ENCODE results near the gene DNAAF5.
A peak's percentile ranks its signal among the peaks of the same experiment; 100 is the strongest.

The DNAAF5 gene

GRCh38 chr7:728602-729001 is 2.1 kb downstream of the DNAAF5 start:
- TF ChIP-seq YY1 (IDR thresholded peaks at IDR 0.05; ENCODE audit: low read depth) (no peak), TEAD4 (IDR thresholded peaks at IDR 0.05) (no peak), EGR1 (IDR thresholded peaks at IDR 0.05) (no peak), CEBPB (IDR thresholded peaks at IDR 0.05) (no peak), CREB1 (IDR thresholded peaks at IDR 0.05; ENCODE audit: low read depth) (no peak), TCF12 (IDR thresholded peaks at IDR 0.05; ENCODE audit: low read depth) (no peak), REST (IDR thresholded peaks at IDR 0.05; ENCODE audit: low read depth) (no peak), FOXM1 (IDR thresholded peaks at IDR 0.05; ENCODE audit: borderline replicate concordance, low read depth) (no peak), ZBTB7A (IDR thresholded peaks at IDR 0.05; ENCODE audit: low read depth) (no peak), EP300 (IDR thresholded peaks at IDR 0.05; ENCODE audit: borderline replicate concordance) (no peak), TAF1 (IDR thresholded peaks at IDR 0.05; ENCODE audit: low read depth) (no peak), USF1 (IDR thresholded peaks at IDR 0.05) (no peak)

GRCh38 chr7:729140-730000 is 2.9 kb downstream of the DNAAF5 start:
- TF ChIP-seq TCF12 (IDR thresholded peaks at IDR 0.05; ENCODE audit: low read depth) (no peak), CEBPB (IDR thresholded peaks at IDR 0.05) (no peak), EP300 (IDR thresholded peaks at IDR 0.05; ENCODE audit: borderline replicate concordance) (no peak), MAX (IDR thresholded peaks at IDR 0.05) (no peak), EGR1 (IDR thresholded peaks at IDR 0.05) (no peak), YY1 (IDR thresholded peaks at IDR 0.05; ENCODE audit: low read depth) (no peak), REST (IDR thresholded peaks at IDR 0.05; ENCODE audit: low read depth) (no peak), ZBTB7A (IDR thresholded peaks at IDR 0.05; ENCODE audit: low read depth) (no peak), CREB1 (IDR thresholded peaks at IDR 0.05; ENCODE audit: low read depth) (no peak), USF1 (IDR thresholded peaks at IDR 0.05) (no peak), TEAD4 (IDR thresholded peaks at IDR 0.05) (no peak), RAD21 (IDR thresholded peaks at IDR 0.05; ENCODE audit: low read depth) (no peak), TAF1 (IDR thresholded peaks at IDR 0.05; ENCODE audit: low read depth) (no peak), FOXM1 (IDR thresholded peaks at IDR 0.05; ENCODE audit: borderline replicate concordance, low read depth) (no peak), NFIC (IDR thresholded peaks at IDR 0.05) (no peak)

GRCh38 chr7:730501-731439 is 4.3 kb downstream of the DNAAF5 start:
- TF ChIP-seq CEBPB (IDR thresholded peaks at IDR 0.05), result no peak

GRCh38 chr7:731440-732085 is 5.1 kb downstream of the DNAAF5 start:
- TF ChIP-seq RAD21 (IDR thresholded peaks at IDR 0.05; ENCODE audit: low read depth) (no peak), YY1 (IDR thresholded peaks at IDR 0.05; ENCODE audit: low read depth) (no peak), NFIC (IDR thresholded peaks at IDR 0.05) (no peak), FOXM1 (IDR thresholded peaks at IDR 0.05; ENCODE audit: borderline replicate concordance, low read depth) (no peak), USF1 (IDR thresholded peaks at IDR 0.05) (no peak), TCF12 (IDR thresholded peaks at IDR 0.05; ENCODE audit: low read depth) (no peak), CEBPB (IDR thresholded peaks at IDR 0.05) (no peak), TEAD4 (IDR thresholded peaks at IDR 0.05) (no peak)

- TF ChIP-seq EGR1 (IDR thresholded peaks at IDR 0.05) (no peak), USF1 (IDR thresholded peaks at IDR 0.05) (peak; percentile 50; the same call in 1 of the 2 replicates), TAF1 (IDR thresholded peaks at IDR 0.05; ENCODE audit: low read depth) (no peak), YY1 (IDR thresholded peaks at IDR 0.05; ENCODE audit: low read depth) (no peak), EP300 (IDR thresholded peaks at IDR 0.05; ENCODE audit: borderline replicate concordance) (no peak), TEAD4 (IDR thresholded peaks at IDR 0.05) (no peak), CEBPB (IDR thresholded peaks at IDR 0.05) (no peak), MAX (IDR thresholded peaks at IDR 0.05) (peak; percentile 62), NFIC (IDR thresholded peaks at IDR 0.05) (no peak), CREB1 (IDR thresholded peaks at IDR 0.05; ENCODE audit: low read depth) (no peak), FOXM1 (IDR thresholded peaks at IDR 0.05; ENCODE audit: borderline replicate concordance, low read depth) (no peak), TCF12 (IDR thresholded peaks at IDR 0.05; ENCODE audit: low read depth) (no peak), ZBTB7A (IDR thresholded peaks at IDR 0.05; ENCODE audit: low read depth) (no peak), RAD21 (IDR thresholded peaks at IDR 0.05; ENCODE audit: low read depth) (peak; percentile 63), REST (IDR thresholded peaks at IDR 0.05; ENCODE audit: low read depth) (no peak)
These were observed 5.6 kb downstream of the DNAAF5 start for GRCh38 chr7:732094-732541.
